Trophoblast cell (in vitro differentiated cells and primary cell): ENCODE measurements around the gene NOL12.
A peak's percentile ranks its signal among the peaks of the same experiment; 100 is the strongest.

Source experiments
- DNase-seq, 2 donors: peaks; one replicate each; pipeline ENCODE4 v3.0.0-alpha.2; 2016
- H2AFZ ChIP-seq: 2 replicates; pipeline ENCODE4 v1.6.1; 2013; ENCODE audit warnings: low read length, moderate library complexity, mild to moderate bottlenecking; ENCODE audit not compliant: insufficient read depth, poor library complexity
- H2AK5ac ChIP-seq: 2 replicates; pipeline ENCODE4 v1.6.1; 2013; ENCODE audit warnings: mild to moderate bottlenecking, low read length
- H2BK120ac ChIP-seq: 2 replicates; pipeline ENCODE4 v1.6.1; 2013; ENCODE audit warnings: low read length, mild to moderate bottlenecking, moderate library complexity; ENCODE audit not compliant: insufficient read depth, poor library complexity
- H2BK12ac ChIP-seq: 2 replicates; pipeline ENCODE4 v1.6.1; 2013; ENCODE audit warnings: mild to moderate bottlenecking, low read length, moderate library complexity
- H2BK5ac ChIP-seq: 2 replicates; pipeline ENCODE4 v1.6.1; 2013; ENCODE audit warnings: low read length, low read depth, moderate library complexity, mild to moderate bottlenecking; ENCODE audit not compliant: poor library complexity
- H3K14ac ChIP-seq: 2 replicates; pipeline ENCODE4 v1.6.1; 2013; ENCODE audit warnings: mild to moderate bottlenecking, low read length
- H3K18ac ChIP-seq: 2 replicates; pipeline ENCODE4 v1.6.1; 2013; ENCODE audit warnings: mild to moderate bottlenecking, low read length
- H3K23ac ChIP-seq: 2 replicates; pipeline ENCODE4 v1.6.1; 2013; ENCODE audit warnings: low read length
- H3K27ac ChIP-seq: 2 replicates; pipeline ENCODE4 v1.5.1; 2013; ENCODE audit warnings: low read depth, mild to moderate bottlenecking, inconsistent platforms, low read length, moderate library complexity
- H3K27me3 ChIP-seq: 2 replicates; pipeline ENCODE4 v1.6.1; 2013; ENCODE audit warnings: inconsistent platforms, mild to moderate bottlenecking, low read length, moderate library complexity; ENCODE audit not compliant: insufficient read depth
- H3K36me3 ChIP-seq, 2 experiments: 1 replicate in 1 of 2; 2 replicates in 1 of 2; pipeline ENCODE4 v1.6.1; 2013; ENCODE audit warnings: low read length in 2 of 2, mild to moderate bottlenecking in 2 of 2, moderate library complexity in 1 of 2; ENCODE audit not compliant: insufficient read depth in 2 of 2, control insufficient read depth in 1 of 2
- H3K4ac ChIP-seq: 2 replicates; pipeline ENCODE4 v1.6.1; 2013; ENCODE audit warnings: low read depth, mild to moderate bottlenecking, low read length, moderate library complexity
- H3K4me1 ChIP-seq, 2 experiments: 1 replicate in 1 of 2; 2 replicates in 1 of 2; pipeline ENCODE4 v1.6.1; 2013; ENCODE audit warnings: low read length in 2 of 2, mild to moderate bottlenecking in 2 of 2, moderate library complexity in 1 of 2; ENCODE audit not compliant: insufficient read depth in 2 of 2, control insufficient read depth in 1 of 2
- H3K4me2 ChIP-seq: 2 replicates; pipeline ENCODE4 v1.6.1; 2013; ENCODE audit warnings: inconsistent platforms, mild to moderate bottlenecking, low read length, moderate library complexity
- H3K4me3 ChIP-seq: 2 replicates; pipeline ENCODE4 v1.5.1; 2013; ENCODE audit warnings: mild to moderate bottlenecking, low read depth, low read length, inconsistent platforms
- H3K79me1 ChIP-seq: one replicate; pipeline ENCODE4 v1.6.1; 2013; ENCODE audit warnings: low read length
- H3K79me2 ChIP-seq: 2 replicates; pipeline ENCODE4 v1.6.1; 2013; ENCODE audit warnings: low read length, mild to moderate bottlenecking; ENCODE audit not compliant: control insufficient read depth, insufficient read depth, poor library complexity
- H3K9ac ChIP-seq: 2 replicates; pipeline ENCODE4 v1.6.1; 2013; ENCODE audit warnings: mild to moderate bottlenecking, low read length
- H3K9me3 ChIP-seq: 2 replicates; pipeline ENCODE4 v1.6.1; 2013; ENCODE audit warnings: low read depth, mild to moderate bottlenecking, control low read depth, inconsistent platforms, low read length; ENCODE audit not compliant: insufficient read depth
- H4K12ac ChIP-seq: 2 replicates; pipeline ENCODE4 v1.6.1; 2013; ENCODE audit warnings: low read depth, mild to moderate bottlenecking, low read length, moderate library complexity
- H4K8ac ChIP-seq: 2 replicates; pipeline ENCODE4 v1.6.1; 2013; ENCODE audit warnings: low read depth, mild to moderate bottlenecking, low read length, moderate library complexity
- H4K91ac ChIP-seq: one replicate; pipeline ENCODE4 v1.6.1; 2013; ENCODE audit warnings: low read depth, mild to moderate bottlenecking, low read length, moderate library complexity
- WGBS: extraction: QIAGEN DNeasy Blood & Tissue Kit; methylation state at CpG from one replicate; pipeline ENCODE4 v1.1.7; 2013; ENCODE audit warnings: missing lambda C conversion rate; ENCODE audit not compliant: insufficient read length, insufficient coverage; ENCODE audit errors: extremely low coverage; 5-methylcytosine and 5-hydroxymethylcytosine counted together

Gene NOL12

GRCh38 chr22:37739035-37739434 lies 52.9 kb downstream of the NOL12 start:
- no peak overlapping the region for H3K4ac ChIP-seq
- no peak overlapping the region for H3K4me2 ChIP-seq
- H2BK5ac ChIP-seq, result no peak overlapping the region
- no peak overlapping the region for H4K12ac ChIP-seq
- H2AK5ac ChIP-seq, result peak overlapping the region; percentile 47
- peak overlapping the region; percentile 28 for H4K91ac ChIP-seq
- no peak for DNase-seq
- no CpG with 5 or more reads among the region's 12 CpGs for WGBS
- no peak overlapping the region for H3K9ac ChIP-seq
- no peaks in the 10 kb centered on the region for H3K9me3 ChIP-seq
- H3K79me1 ChIP-seq, result peaks cover 18% of the 10 kb centered on the region
- no peak overlapping the region for H3K4me3 ChIP-seq
- no peak overlapping the region for H3K27ac ChIP-seq
- H3K4me1 ChIP-seq, result peaks cover 37 to 41% of the 10 kb centered on the region in 2 experiments
- H3K18ac ChIP-seq, result no peak overlapping the region
- no peaks in the 10 kb centered on the region for H3K27me3 ChIP-seq
- no peak overlapping the region for H2BK120ac ChIP-seq
- no peak overlapping the region for H3K23ac ChIP-seq
- H3K79me2 ChIP-seq, result peaks cover 1% of the 10 kb centered on the region
- H2AFZ ChIP-seq, result no peak overlapping the region
- no peak overlapping the region for H4K8ac ChIP-seq
- H3K14ac ChIP-seq, result no peak overlapping the region
- H3K36me3 ChIP-seq, result no peaks in the 10 kb centered on the region
- H2BK12ac ChIP-seq, result peak overlapping the region; percentile 65

GRCh38 chr22:37739611-37740049 lies 53.5 kb downstream of the NOL12 start:
- no peaks in the 10 kb centered on the region for H3K36me3 ChIP-seq
- H3K79me1 ChIP-seq, result peaks cover 20% of the 10 kb centered on the region
- no peak overlapping the region for H3K4me2 ChIP-seq
- peak in 1 of 2 donors; percentile 23 for DNase-seq
- H3K27me3 ChIP-seq, result no peaks in the 10 kb centered on the region
- H3K9ac ChIP-seq, result no peak overlapping the region
- H2AFZ ChIP-seq, result no peak overlapping the region
- H3K79me2 ChIP-seq, result peaks cover 1% of the 10 kb centered on the region
- H3K27ac ChIP-seq, result no peak overlapping the region
- H3K4me3 ChIP-seq, result no peak overlapping the region
- peak overlapping the region; percentile 20 for H4K8ac ChIP-seq
- H3K4me1 ChIP-seq, result peaks cover 42 to 46% of the 10 kb centered on the region in 2 experiments
- H3K23ac ChIP-seq, result no peak overlapping the region
- H2BK120ac ChIP-seq, result peak overlapping the region; percentile 34
- no peaks in the 10 kb centered on the region for H3K9me3 ChIP-seq
- no peak overlapping the region for H3K18ac ChIP-seq
- WGBS, result no CpG with 5 or more reads among the region's 17 CpGs
- H2AK5ac ChIP-seq, result peak overlapping the region; percentile 47
- H4K12ac ChIP-seq, result no peak overlapping the region
- peak overlapping the region; percentile 9 for H3K4ac ChIP-seq
- H4K91ac ChIP-seq, result peak overlapping the region; percentile 28
- no peak overlapping the region for H3K14ac ChIP-seq
- peak overlapping the region; percentile 65 for H2BK12ac ChIP-seq
- H2BK5ac ChIP-seq, result no peak overlapping the region

GRCh38 chr22:37740455-37741311 lies 54.5 kb downstream of the NOL12 start:
- Histone ChIP-seq H3K18ac (peak overlapping the region; percentile 84), H3K14ac (peak overlapping the region; percentile 83), H3K79me2 (peaks cover 3% of the 10 kb centered on the region), H2BK120ac (peak overlapping the region; percentile 14), H3K23ac (no peak overlapping the region), H4K91ac (peak overlapping the region; percentile 96), H2AFZ (peak overlapping the region; percentile 11), H2AK5ac (peak overlapping the region; percentile 85), H3K4me2 (peak overlapping the region; percentile 45), H3K9ac (no peak overlapping the region), H2BK5ac (peak overlapping the region; percentile 79), H3K27me3 (no peaks in the 10 kb centered on the region), H4K12ac (no peak overlapping the region), H3K9me3 (no peaks in the 10 kb centered on the region), H4K8ac (peak overlapping the region; percentile 64), H3K79me1 (peaks cover 23% of the 10 kb centered on the region), H3K27ac (peak overlapping the region; percentile 76), H3K4ac (peak overlapping the region; percentile 13), H3K36me3 (no peaks in the 10 kb centered on the region), H3K4me1 (peaks cover 42 to 50% of the 10 kb centered on the region in 2 experiments), H3K4me3 (no peak overlapping the region), H2BK12ac (peak overlapping the region; percentile 77)
- no CpG with 5 or more reads among the region's 22 CpGs for WGBS
- no peak for DNase-seq

- H3K36me3 ChIP-seq, result no peaks in the 10 kb centered on the region
- no peak overlapping the region for H3K9ac ChIP-seq
- peak; percentile 69 to 77 for DNase-seq
- peaks cover 26% of the 10 kb centered on the region for H3K79me1 ChIP-seq
- H2BK5ac ChIP-seq, result peak overlapping the region; percentile 79
- no peak overlapping the region for H3K14ac ChIP-seq
- peak overlapping the region; percentile 1 for H4K91ac ChIP-seq
- peaks cover 6% of the 10 kb centered on the region for H3K79me2 ChIP-seq
- peaks cover 42 to 50% of the 10 kb centered on the region in 2 experiments for H3K4me1 ChIP-seq
- no peak overlapping the region for H3K4me2 ChIP-seq
- no peak overlapping the region for H4K12ac ChIP-seq
- no CpG with 5 or more reads among the region's 9 CpGs for WGBS
- H3K18ac ChIP-seq, result peak overlapping the region; percentile 1
- H2AK5ac ChIP-seq, result no peak overlapping the region
- no peaks in the 10 kb centered on the region for H3K9me3 ChIP-seq
- H3K4ac ChIP-seq, result no peak overlapping the region
- H2BK120ac ChIP-seq, result no peak overlapping the region
- no peak overlapping the region for H2AFZ ChIP-seq
- no peaks in the 10 kb centered on the region for H3K27me3 ChIP-seq
- H2BK12ac ChIP-seq, result peak overlapping the region; percentile 1
- H3K23ac ChIP-seq, result no peak overlapping the region
- peak overlapping the region; percentile 76 for H3K27ac ChIP-seq
- no peak overlapping the region for H4K8ac ChIP-seq
- H3K4me3 ChIP-seq, result no peak overlapping the region
Observed at GRCh38 chr22:37741312-37741795, 55.2 kb downstream of the NOL12 start.
